HepG2 (cell line): Measurements from ENCODE around the gene ENAH. TPM values are rescaled to one million over a fixed set of nuclear protein-coding genes. Genes with fewer than 3 reads are reported as not detected.

Experiments
- BRCA1 ChIP-seq: sonication (generic); formaldehyde crosslinking; IDR thresholded peaks from 2 replicates; pipeline ENCODE4 v1.4.0; 2020; ENCODE audit warnings: missing genetic modification reagents
- EED ChIP-seq: sonication (generic); formaldehyde crosslinking; IDR thresholded peaks from 2 replicates; pipeline ENCODE4 v1.5.0; 2020; ENCODE audit warnings: mild to moderate bottlenecking, missing genetic modification reagents
- HNRNPUL1 ChIP-seq: fragments of 200-400 bp; formaldehyde crosslinking; IDR thresholded peaks from 2 replicates; pipeline ENCODE4 v1.6.1; 2017; ENCODE audit warnings: low read depth, mild to moderate bottlenecking, low read length, moderate library complexity
- IKZF5 ChIP-seq: IDR thresholded peaks from 2 replicates; pipeline ENCODE4 v1.6.1; 2018; ENCODE audit warnings: missing genetic modification reagents, mild to moderate bottlenecking, missing compliant biosample characterization
- KLF15 ChIP-seq: sonication (generic); formaldehyde crosslinking; IDR thresholded peaks from 2 replicates; pipeline ENCODE4 v1.8.1; 2023; ENCODE audit warnings: borderline replicate concordance, mild to moderate bottlenecking, inconsistent platforms, missing genetic modification reagents, mixed read lengths
- MAF1 ChIP-seq: sonication (generic); formaldehyde crosslinking; IDR thresholded peaks from 2 replicates; pipeline ENCODE4 v1.5.0; 2020; ENCODE audit warnings: missing genetic modification reagents, borderline replicate concordance
- MAFK ChIP-seq, 2 experiments: IDR thresholded peaks in 1 of 2; conservative IDR thresholded peaks in 1 of 2; 2 replicates each; pipeline ENCODE4 v1.6.1; 2011; ENCODE audit warnings: improper control_type of control experiment in 2 of 2, low read length in 2 of 2
- MTA1 ChIP-seq: sonication (generic); formaldehyde crosslinking; IDR thresholded peaks from 2 replicates; pipeline ENCODE4 v1.4.0; 2020; ENCODE audit warnings: missing genetic modification reagents, mild to moderate bottlenecking, borderline replicate concordance
- NAIF1 ChIP-seq: sonication (generic); formaldehyde crosslinking; IDR thresholded peaks from 2 replicates; pipeline ENCODE4 v1.5.0; 2020; ENCODE audit warnings: mild to moderate bottlenecking, missing genetic modification reagents, borderline replicate concordance
- NONO ChIP-seq, 2 experiments: fragments of 450-650 bp in 1 of 2; sonication (generic) in 1 of 2; formaldehyde crosslinking in 1 of 2; IDR thresholded peaks in 1 of 2; conservative IDR thresholded peaks in 1 of 2; 2 replicates each; pipeline versions ENCODE4 v1.6.1 to v1.8.0; 2017 to 2022; ENCODE audit warnings: mild to moderate bottlenecking in 1 of 2, missing genetic modification reagents in 1 of 2, moderate library complexity in 1 of 2
- PCBP1 ChIP-seq: fragments of 200-400 bp; formaldehyde crosslinking; IDR thresholded peaks from 2 replicates; pipeline ENCODE4 v1.6.1; 2017; ENCODE audit warnings: mild to moderate bottlenecking, low read depth, low read length, borderline replicate concordance
- POLR2G ChIP-seq: fragments of 200-400 bp; formaldehyde crosslinking; IDR thresholded peaks from 2 replicates; pipeline ENCODE4 v1.6.1; 2018; ENCODE audit warnings: mild to moderate bottlenecking, low read depth, low read length, moderate library complexity
- SRSF1 ChIP-seq: fragments of 200-400 bp; formaldehyde crosslinking; optimal IDR thresholded peaks from 2 replicates; pipeline ENCODE3; 2017; ENCODE audit warnings: mild to moderate bottlenecking, low read depth, low read length, moderate library complexity
- TAF1 ChIP-seq: sonication (generic); formaldehyde crosslinking; IDR thresholded peaks from 2 replicates; pipeline ENCODE4 v1.4.0; 2020; ENCODE audit warnings: missing genetic modification reagents
- TAF15 ChIP-seq: fragments of 200-400 bp; formaldehyde crosslinking; IDR thresholded peaks from one replicate; pipeline ENCODE4 v1.6.1; 2018; ENCODE audit warnings: mild to moderate bottlenecking, low read depth, low read length; ENCODE audit not compliant: poor library complexity, severe bottlenecking
- TEAD3 ChIP-seq: optimal IDR thresholded peaks from 2 replicates; pipeline ENCODE3; 2016; ENCODE audit warnings: borderline replicate concordance
- U2AF2 ChIP-seq: fragments of 200-400 bp; formaldehyde crosslinking; IDR thresholded peaks from 2 replicates; pipeline ENCODE4 v1.6.1; 2017; ENCODE audit warnings: low read depth, mild to moderate bottlenecking, low read length
- YEATS2 ChIP-seq: sonication (generic); formaldehyde crosslinking; IDR thresholded peaks from 2 replicates; pipeline ENCODE4 v1.4.0; 2020; ENCODE audit warnings: missing genetic modification reagents, borderline replicate concordance
- ZMAT3 ChIP-seq: sonication (generic); formaldehyde crosslinking; conservative IDR thresholded peaks from 2 replicates; pipeline ENCODE4 v1.7.0; 2021; ENCODE audit warnings: missing genetic modification reagents
- ZNF205 ChIP-seq: IDR thresholded peaks from 2 replicates; pipeline ENCODE4 v1.6.1; 2018; ENCODE audit warnings: missing biosample characterization, missing genetic modification reagents
- ZNF235 ChIP-seq: sonication (generic); formaldehyde crosslinking; IDR thresholded peaks from 2 replicates; pipeline ENCODE4 v1.8.1; 2023; ENCODE audit warnings: mild to moderate bottlenecking, missing genetic modification reagents, borderline replicate concordance
- ZNF383 ChIP-seq: sonication (generic); formaldehyde crosslinking; IDR thresholded peaks from 2 replicates; pipeline ENCODE4 v1.4.0; 2020; ENCODE audit warnings: missing genetic modification reagents, mild to moderate bottlenecking, borderline replicate concordance
- ZNF547 ChIP-seq: sonication (generic); formaldehyde crosslinking; IDR thresholded peaks from 2 replicates; pipeline ENCODE4 v1.5.1; 2020; ENCODE audit warnings: mild to moderate bottlenecking, missing genetic modification reagents
- ZNF670 ChIP-seq: sonication (generic); formaldehyde crosslinking; IDR thresholded peaks from 2 replicates; pipeline ENCODE4 v1.8.0; 2022; ENCODE audit warnings: mild to moderate bottlenecking, missing genetic modification reagents, borderline replicate concordance
- ZSCAN20 ChIP-seq: sonication (generic); formaldehyde crosslinking; IDR thresholded peaks from 2 replicates; pipeline ENCODE4 v1.4.0; 2020; ENCODE audit warnings: missing genetic modification reagents, mild to moderate bottlenecking, borderline replicate concordance
- polyA plus RNA-seq, 8 experiments: library from polyadenylated mRNA; depleted of rRNA in 3 of 8; stranded (reverse) in 7 of 8; unstranded in 1 of 8; fragments of >200 nt; fragmentation: Illumina TruSeq in 4 of 8; extraction: Trizol in 4 of 8; gene quantifications; 2 replicates each; pipeline versions ENCODE4 v1.2.1 to v1.2.3, GENCODE V29; 2011 to 2016; ENCODE audit warnings: low read depth in 4 of 8, missing spikeins in 1 of 8, mixed read lengths in 1 of 8; ENCODE audit not compliant: insufficient read depth in 1 of 8
- total RNA-seq, 5 experiments: library from RNA; depleted of rRNA; stranded (reverse); fragments of >200 nt; fragmentation: Illumina TruSeq; extraction: Trizol; gene quantifications; 2 replicates each; pipeline ENCODE4 v1.2.3, GENCODE V29; 2016; ENCODE audit warnings: low read depth in 1 of 5
- TF ChIP-seq, protein P1 (sequence below): sonication (generic); formaldehyde crosslinking; IDR thresholded peaks from 2 replicates; pipeline ENCODE4 v1.5.1; 2020; ENCODE audit warnings: missing genetic modification reagents, mild to moderate bottlenecking, borderline replicate concordance
- TF ChIP-seq, protein P2 (sequence below): sonication (generic); formaldehyde crosslinking; IDR thresholded peaks from 2 replicates; pipeline ENCODE4 v1.4.0; 2020; ENCODE audit warnings: missing genetic modification reagents, mild to moderate bottlenecking, borderline replicate concordance

The ENAH gene
- total and polyA plus RNA-seq, 2 of the 13 experiments (the other 11 are each of a cell fraction or from before 2014, with no cell fraction given) = 22.1 to 58.3 TPM

DNA sequence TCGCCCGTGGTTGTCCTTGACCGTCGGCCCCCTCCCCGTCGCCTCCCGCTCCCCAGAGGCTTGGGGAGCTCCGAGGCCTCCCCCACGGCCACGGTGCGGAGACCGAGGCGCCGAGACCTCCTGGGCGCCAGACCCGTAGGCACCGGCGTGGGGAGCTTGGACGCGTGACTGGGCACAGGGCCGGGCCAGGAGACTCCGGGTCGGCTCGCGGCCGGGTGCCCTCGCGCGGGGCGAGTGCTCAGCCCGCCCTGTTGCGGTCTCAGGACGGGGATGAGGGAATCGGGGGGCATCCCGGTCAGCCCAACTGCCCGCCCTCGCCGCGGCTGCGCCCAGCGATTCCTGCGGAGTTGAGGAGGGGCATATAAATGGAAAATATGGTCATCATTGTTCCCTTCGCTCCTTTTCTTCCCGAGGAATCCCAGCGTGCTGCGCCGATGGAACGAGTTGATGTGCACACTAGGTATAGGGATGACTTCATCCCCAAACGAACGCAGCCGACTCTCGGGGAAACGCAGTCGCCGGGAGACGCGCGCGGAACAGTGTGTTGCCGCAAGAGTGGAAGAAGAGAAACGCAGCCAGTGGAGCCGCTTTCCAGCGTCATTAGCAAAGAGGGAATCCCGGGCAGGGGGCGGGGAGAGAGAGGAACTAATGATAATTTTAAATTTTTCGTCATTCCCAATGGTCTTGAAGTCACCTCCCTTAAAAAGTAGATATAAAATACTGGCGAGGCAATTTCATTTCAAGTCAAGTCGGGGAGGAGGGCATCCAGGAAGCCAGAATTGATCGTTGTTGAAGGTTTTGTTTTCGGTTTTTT, 747 bp upstream of the ENAH start (continued):
- peak; percentile 82 for TF ChIP-seq ZNF670 (CRISPR knock-in tag)
- TF ChIP-seq U2AF2 = no peak
- peak; percentile 28; the same call in 1 of the 2 replicates for TF ChIP-seq KLF15 (CRISPR knock-in tag)
- no peak for TF ChIP-seq ZNF383
- TF ChIP-seq ZMAT3 (CRISPR knock-in tag) = 0 out of 2 replicates have a peak, but pooled peaks have one; percentile 46
- peak; percentile 9 for TF ChIP-seq TEAD3 (CRISPR knock-in tag)
- TF ChIP-seq MAFK (conservative IDR thresholded peaks at IDR 0.05 in 1 of 2, IDR thresholded peaks at IDR 0.05 in 1 of 2; ENCODE audit: low read length in 2 of 2) = no peak
- no peak for TF ChIP-seq MAF1
- TF ChIP-seq EED (CRISPR knock-in tag) = peak; percentile 31; the same call in 1 of the 2 replicates
- TF ChIP-seq NONO (IDR thresholded peaks at IDR 0.05) = no peak
- 0 out of 2 replicates have a peak, but pooled peaks have one; percentile 33 for TF ChIP-seq NONO (CRISPR knock-in tag; conservative IDR thresholded peaks at IDR 0.05)
- TF ChIP-seq, protein P1, sequence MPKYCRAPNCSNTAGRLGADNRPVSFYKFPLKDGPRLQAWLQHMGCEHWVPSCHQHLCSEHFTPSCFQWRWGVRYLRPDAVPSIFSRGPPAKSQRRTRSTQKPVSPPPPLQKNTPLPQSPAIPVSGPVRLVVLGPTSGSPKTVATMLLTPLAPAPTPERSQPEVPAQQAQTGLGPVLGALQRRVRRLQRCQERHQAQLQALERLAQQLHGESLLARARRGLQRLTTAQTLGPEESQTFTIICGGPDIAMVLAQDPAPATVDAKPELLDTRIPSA = no peak
- TF ChIP-seq POLR2G = peak; percentile 49
- 0 out of 2 replicates have a peak, but pooled peaks have one; percentile 39 for TF ChIP-seq YEATS2 (CRISPR knock-in tag)
- TF ChIP-seq TAF15 = no peak
- TF ChIP-seq ZNF205 (CRISPR knock-in tag) = no peak
- no peak for TF ChIP-seq BRCA1 (CRISPR knock-in tag)
- no peak for TF ChIP-seq PCBP1
- TF ChIP-seq ZNF235 (CRISPR knock-in tag) = 0 out of 2 replicates have a peak, but pooled peaks have one; percentile 58
- TF ChIP-seq, protein P2, sequence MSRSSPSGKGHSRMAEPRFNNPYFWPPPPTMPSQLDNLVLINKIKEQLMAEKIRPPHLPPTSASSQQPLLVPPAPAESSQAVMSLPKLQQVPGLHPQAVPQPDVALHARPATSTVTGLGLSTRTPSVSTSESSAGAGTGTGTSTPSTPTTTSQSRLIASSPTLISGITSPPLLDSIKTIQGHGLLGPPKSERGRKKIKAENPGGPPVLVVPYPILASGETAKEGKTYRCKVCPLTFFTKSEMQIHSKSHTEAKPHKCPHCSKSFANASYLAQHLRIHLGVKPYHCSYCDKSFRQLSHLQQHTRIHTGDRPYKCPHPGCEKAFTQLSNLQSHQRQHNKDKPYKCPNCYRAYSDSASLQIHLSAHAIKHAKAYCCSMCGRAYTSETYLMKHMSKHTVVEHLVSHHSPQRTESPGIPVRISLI (CRISPR knock-in tag) = no peak
- TF ChIP-seq SRSF1 = no peak
- TF ChIP-seq ZSCAN20 (CRISPR knock-in tag) = no peak
- no peak for TF ChIP-seq HNRNPUL1
- TF ChIP-seq IKZF5 (CRISPR knock-in tag) = no peak
- peak; percentile 61; the same call in 1 of the 2 replicates for TF ChIP-seq MTA1 (CRISPR knock-in tag)
- peak; percentile 58; the same call in 1 of the 2 replicates for TF ChIP-seq TAF1 (CRISPR knock-in tag)
- TF ChIP-seq ZNF547 (CRISPR knock-in tag) = 0 out of 2 replicates have a peak, but pooled peaks have one; percentile 37
- 0 out of 2 replicates have a peak, but pooled peaks have one; percentile 22 for TF ChIP-seq NAIF1 (CRISPR knock-in tag)
